Cardiac fibroblast (primary cell): ENCODE results near the gene IGF2.
A peak's percentile ranks its signal among the peaks of the same experiment; 100 is the strongest.

ENCODE experiments used
- DNase-seq, 2 donors: peaks; one replicate each; pipeline versions ENCODE4 v3.0.0 to v3.0.0-alpha.2; 2010; ENCODE audit warnings: low read depth in 2 of 2
- H3K4me3 ChIP-seq, 2 donors: replicated peaks in 1 of 2; 1 replicate in 1 of 2; 2 replicates in 1 of 2; pipeline ENCODE4 v1.5.1; 2011; ENCODE audit warnings: low read depth in 2 of 2, low read length in 2 of 2, mild to moderate bottlenecking in 2 of 2, moderate library complexity in 1 of 2
- TF ChIP-seq, protein P1 (sequence below): IDR thresholded peaks from one replicate; pipeline ENCODE4 v1.5.1; 2011; ENCODE audit warnings: low read depth, mild to moderate bottlenecking, low read length, inconsistent platforms

Gene IGF2

DNA sequence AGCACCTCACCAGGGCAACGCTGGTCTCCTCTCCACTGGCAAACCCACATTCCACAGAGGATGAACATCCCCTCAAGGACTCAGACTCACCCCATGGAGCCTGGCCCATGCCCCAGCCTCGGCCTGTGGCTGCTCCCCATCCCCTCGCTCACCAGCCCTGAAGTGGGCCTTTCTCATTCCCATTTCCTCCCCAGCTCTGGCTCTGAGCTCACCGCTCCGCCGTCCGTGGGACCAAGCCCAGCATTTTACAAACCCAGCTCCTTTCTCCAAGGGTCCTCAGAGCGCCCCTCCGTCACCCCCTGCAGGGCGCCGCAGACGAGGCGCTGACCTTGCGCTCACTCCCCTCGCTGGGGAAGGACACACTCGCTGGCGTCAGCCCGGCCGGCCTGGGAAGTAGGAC lies 6.9 kb upstream of the IGF2 start:
- DNase-seq, result no peak
- H3K4me3 ChIP-seq, result no peak overlapping the region
- TF ChIP-seq, protein P1, sequence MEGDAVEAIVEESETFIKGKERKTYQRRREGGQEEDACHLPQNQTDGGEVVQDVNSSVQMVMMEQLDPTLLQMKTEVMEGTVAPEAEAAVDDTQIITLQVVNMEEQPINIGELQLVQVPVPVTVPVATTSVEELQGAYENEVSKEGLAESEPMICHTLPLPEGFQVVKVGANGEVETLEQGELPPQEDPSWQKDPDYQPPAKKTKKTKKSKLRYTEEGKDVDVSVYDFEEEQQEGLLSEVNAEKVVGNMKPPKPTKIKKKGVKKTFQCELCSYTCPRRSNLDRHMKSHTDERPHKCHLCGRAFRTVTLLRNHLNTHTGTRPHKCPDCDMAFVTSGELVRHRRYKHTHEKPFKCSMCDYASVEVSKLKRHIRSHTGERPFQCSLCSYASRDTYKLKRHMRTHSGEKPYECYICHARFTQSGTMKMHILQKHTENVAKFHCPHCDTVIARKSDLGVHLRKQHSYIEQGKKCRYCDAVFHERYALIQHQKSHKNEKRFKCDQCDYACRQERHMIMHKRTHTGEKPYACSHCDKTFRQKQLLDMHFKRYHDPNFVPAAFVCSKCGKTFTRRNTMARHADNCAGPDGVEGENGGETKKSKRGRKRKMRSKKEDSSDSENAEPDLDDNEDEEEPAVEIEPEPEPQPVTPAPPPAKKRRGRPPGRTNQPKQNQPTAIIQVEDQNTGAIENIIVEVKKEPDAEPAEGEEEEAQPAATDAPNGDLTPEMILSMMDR, result no peak

GRCh38 chr11:2144544-2145248 lies 5.5 kb upstream of the IGF2 start:
- TF ChIP-seq, protein P1, result no peak
- H3K4me3 ChIP-seq, result no peak overlapping the region
- no peak for DNase-seq

GRCh38 chr11:2143799-2144543 lies 4.8 kb upstream of the IGF2 start:
- DNase-seq, result peak in 1 of 2 donors; percentile 30
- TF ChIP-seq, protein P1, result no peak
- no peak overlapping the region for H3K4me3 ChIP-seq

GRCh38 chr11:2143477-2143798 lies 4.2 kb upstream of the IGF2 start:
- TF ChIP-seq, protein P1, result no peak
- no peak for DNase-seq
- H3K4me3 ChIP-seq, result no peak overlapping the region

- H3K4me3 ChIP-seq, result no peak overlapping the region
- DNase-seq, result peak; percentile 12 to 79
- TF ChIP-seq, protein P1, result no peak
These were observed 3.6 kb upstream of the IGF2 start for GRCh38 chr11:2142762-2143202.

DNA sequence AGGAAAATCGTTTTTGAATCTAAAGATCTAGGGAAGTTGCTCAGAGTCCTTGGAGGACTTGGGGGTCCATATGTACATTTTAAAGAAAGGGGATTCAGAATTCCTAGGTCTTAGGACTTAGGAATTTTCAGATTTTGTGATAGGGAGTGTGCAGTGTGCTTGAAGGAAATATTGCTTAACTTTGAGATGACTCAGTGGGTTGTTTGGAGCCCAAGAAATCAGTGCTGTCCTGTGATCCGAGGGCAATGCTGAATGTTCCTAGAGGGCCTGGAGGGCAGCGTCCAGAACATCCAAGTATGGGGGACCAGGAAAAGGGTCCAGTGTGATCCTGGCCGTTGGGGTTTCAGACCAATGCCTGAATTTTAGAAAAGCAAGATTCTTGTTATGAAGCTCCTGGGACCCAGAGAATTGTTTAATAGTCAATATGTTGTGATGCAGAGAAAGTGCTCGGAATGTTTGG lies 3.1 kb upstream of the IGF2 start:
- TF ChIP-seq, protein P1, result no peak
- H3K4me3 ChIP-seq, result no peak overlapping the region
- DNase-seq, result peak; percentile 43 to 72
